ENCODE data around the gene C5orf24.

C5orf24 gene

DNA sequence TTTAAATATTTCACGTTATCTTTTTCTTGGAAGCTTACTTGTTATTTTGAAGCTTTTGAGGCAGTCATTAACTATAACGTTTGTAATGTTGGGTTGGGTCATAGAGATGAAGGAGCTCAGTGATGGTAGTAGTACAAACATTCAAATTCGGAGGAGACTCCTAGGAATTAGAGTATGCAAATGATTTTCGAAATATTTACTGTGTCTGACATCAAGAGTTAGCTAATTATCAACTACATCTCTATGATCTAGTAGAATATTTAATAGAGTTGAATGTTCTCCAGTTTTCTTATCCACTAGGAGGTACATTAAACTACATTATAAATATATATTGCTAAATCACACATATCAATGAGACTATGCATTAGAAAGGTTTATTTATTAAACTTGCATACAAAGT, 28.8 kb upstream of the C5orf24 start:
- DNase-seq (ENCODE audit: low read depth): no peak
- TF ChIP-seq MAX (IDR thresholded peaks at IDR 0.05; ENCODE audit: low read depth, low read length): no peak
- no peak for TF ChIP-seq MYC (IDR thresholded peaks at IDR 0.05; ENCODE audit: low read depth, low read length)
- TF ChIP-seq, protein P1, sequence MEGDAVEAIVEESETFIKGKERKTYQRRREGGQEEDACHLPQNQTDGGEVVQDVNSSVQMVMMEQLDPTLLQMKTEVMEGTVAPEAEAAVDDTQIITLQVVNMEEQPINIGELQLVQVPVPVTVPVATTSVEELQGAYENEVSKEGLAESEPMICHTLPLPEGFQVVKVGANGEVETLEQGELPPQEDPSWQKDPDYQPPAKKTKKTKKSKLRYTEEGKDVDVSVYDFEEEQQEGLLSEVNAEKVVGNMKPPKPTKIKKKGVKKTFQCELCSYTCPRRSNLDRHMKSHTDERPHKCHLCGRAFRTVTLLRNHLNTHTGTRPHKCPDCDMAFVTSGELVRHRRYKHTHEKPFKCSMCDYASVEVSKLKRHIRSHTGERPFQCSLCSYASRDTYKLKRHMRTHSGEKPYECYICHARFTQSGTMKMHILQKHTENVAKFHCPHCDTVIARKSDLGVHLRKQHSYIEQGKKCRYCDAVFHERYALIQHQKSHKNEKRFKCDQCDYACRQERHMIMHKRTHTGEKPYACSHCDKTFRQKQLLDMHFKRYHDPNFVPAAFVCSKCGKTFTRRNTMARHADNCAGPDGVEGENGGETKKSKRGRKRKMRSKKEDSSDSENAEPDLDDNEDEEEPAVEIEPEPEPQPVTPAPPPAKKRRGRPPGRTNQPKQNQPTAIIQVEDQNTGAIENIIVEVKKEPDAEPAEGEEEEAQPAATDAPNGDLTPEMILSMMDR (IDR thresholded peaks at IDR 0.05; ENCODE audit: low read depth, low read length): no peak
- no peak for TF ChIP-seq POLR2A (IDR thresholded peaks at IDR 0.05; ENCODE audit: extremely low read depth, insufficient read length)
- no peak overlapping the region for H3K4me3 ChIP-seq (ENCODE audit: low read depth, low read length)

GRCh38 chr5:134818776-134819175, 27.0 kb upstream of the C5orf24 start:
- DNase-seq (ENCODE audit: low read depth): no peak
- H3K4me3 ChIP-seq (ENCODE audit: low read depth, low read length): no peak overlapping the region
- no peak for TF ChIP-seq MAX (IDR thresholded peaks at IDR 0.05; ENCODE audit: low read depth, low read length)
- TF ChIP-seq, protein P1 (IDR thresholded peaks at IDR 0.05; ENCODE audit: low read depth, low read length): no peak
- no peak for TF ChIP-seq POLR2A (IDR thresholded peaks at IDR 0.05; ENCODE audit: extremely low read depth, insufficient read length)
- no peak for TF ChIP-seq MYC (IDR thresholded peaks at IDR 0.05; ENCODE audit: low read depth, low read length)

DNA sequence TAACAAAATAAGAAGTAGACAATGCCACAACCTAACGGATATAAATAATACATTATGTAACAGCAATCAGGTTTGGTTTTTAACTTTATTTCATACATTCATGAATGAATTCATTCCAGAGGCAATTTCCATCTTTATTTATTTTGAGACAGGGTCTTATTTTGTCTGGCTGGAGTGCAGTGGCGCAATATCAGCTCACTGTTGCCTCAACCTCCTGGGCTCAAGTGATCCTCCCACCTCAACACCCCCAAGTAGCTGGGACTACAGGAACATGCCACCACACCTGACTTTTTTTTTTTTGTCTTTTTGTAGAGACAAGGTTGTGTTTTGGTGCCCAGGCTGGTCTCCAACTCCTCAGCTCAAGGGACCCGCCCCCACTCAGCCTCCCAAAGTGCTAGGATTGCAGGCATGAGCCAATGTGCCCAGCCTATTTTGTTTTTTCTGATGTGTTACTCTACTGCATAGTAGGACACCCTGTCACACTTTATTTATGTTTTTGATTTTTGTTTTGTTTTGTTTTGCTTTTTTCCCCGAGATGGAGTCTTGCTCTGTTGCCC, 26.3 kb upstream of the C5orf24 start:
- no peak overlapping the region for H3K4me3 ChIP-seq (ENCODE audit: low read depth, low read length)
- TF ChIP-seq MAX (IDR thresholded peaks at IDR 0.05; ENCODE audit: low read depth, low read length) (no peak), POLR2A (IDR thresholded peaks at IDR 0.05; ENCODE audit: extremely low read depth, insufficient read length) (no peak), MYC (IDR thresholded peaks at IDR 0.05; ENCODE audit: low read depth, low read length) (no peak)
- TF ChIP-seq, protein P1 (IDR thresholded peaks at IDR 0.05; ENCODE audit: low read depth, low read length): no peak
- DNase-seq (ENCODE audit: low read depth): peak; percentile 27

GRCh38 chr5:134821841-134822240, 23.9 kb upstream of the C5orf24 start:
- TF ChIP-seq MAX (IDR thresholded peaks at IDR 0.05; ENCODE audit: low read depth, low read length) (no peak), MYC (IDR thresholded peaks at IDR 0.05; ENCODE audit: low read depth, low read length) (no peak), POLR2A (IDR thresholded peaks at IDR 0.05; ENCODE audit: extremely low read depth, insufficient read length) (no peak)
- TF ChIP-seq, protein P1 (IDR thresholded peaks at IDR 0.05; ENCODE audit: low read depth, low read length): no peak
- DNase-seq (ENCODE audit: low read depth): no peak
- H3K4me3 ChIP-seq (ENCODE audit: low read depth, low read length): no peak overlapping the region

DNA sequence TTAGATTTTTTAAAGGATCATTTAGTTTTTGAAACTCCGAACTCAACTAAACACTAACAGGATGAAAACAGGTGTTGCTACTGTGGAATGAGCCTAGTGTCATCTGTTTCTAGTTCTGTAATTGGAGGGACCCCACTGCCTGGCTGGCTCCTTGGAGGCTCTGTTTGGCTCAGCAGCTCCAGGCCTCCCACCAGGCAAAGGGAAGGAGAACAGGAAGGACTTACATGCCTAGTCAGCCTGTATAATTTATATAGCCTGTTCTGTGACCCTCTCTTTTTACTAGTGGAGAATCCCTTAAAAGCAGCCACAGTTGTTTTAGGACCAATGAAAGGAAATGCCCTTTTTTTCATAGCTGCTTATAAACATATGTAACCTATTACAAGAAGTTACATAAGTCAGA, 21.1 kb upstream of the C5orf24 start:
- no peak overlapping the region for H3K4me3 ChIP-seq (ENCODE audit: low read depth, low read length)
- TF ChIP-seq MYC (IDR thresholded peaks at IDR 0.05; ENCODE audit: low read depth, low read length) (no peak), POLR2A (IDR thresholded peaks at IDR 0.05; ENCODE audit: extremely low read depth, insufficient read length) (no peak), MAX (IDR thresholded peaks at IDR 0.05; ENCODE audit: low read depth, low read length) (no peak)
- TF ChIP-seq, protein P1 (IDR thresholded peaks at IDR 0.05; ENCODE audit: low read depth, low read length): no peak
- no peak for DNase-seq (ENCODE audit: low read depth)

Measured in NB4 (cell line).